ENCODE results near the gene TK1.

The TK1 gene

GRCh38 chr17:78130090-78130436 is 56.8 kb downstream of the TK1 start:
- TF ChIP-seq CTCF (IDR thresholded peaks at IDR 0.05; ENCODE audit: low read depth, low read length), result no peak
- H3K4me1 ChIP-seq, result peaks cover 18% of the 10 kb centered on the region
- DNase-seq, result no peak
- 0 out of 2 replicates have a peak, but pooled peaks cover 4% of the 10 kb centered on the region for H3K27me3 ChIP-seq
- H3K4me3 ChIP-seq (ENCODE audit: low read depth, low read length), result no peak overlapping the region
- no peaks in the 10 kb centered on the region for H3K9me3 ChIP-seq
- H3K36me3 ChIP-seq, result no peaks in the 10 kb centered on the region; the same call in 1 of the 2 replicates

- Histone ChIP-seq H3K36me3 (no peaks in the 10 kb centered on the region; the same call in 1 of the 2 replicates), H3K9me3 (no peaks in the 10 kb centered on the region), H3K4me1 (peaks cover 23% of the 10 kb centered on the region), H3K27me3 (0 out of 2 replicates have a peak, but pooled peaks cover 4% of the 10 kb centered on the region), H3K4me3 (ENCODE audit: low read depth, low read length) (peak overlapping the region; percentile 69)
- DNase-seq, result no peak
- TF ChIP-seq CTCF (IDR thresholded peaks at IDR 0.05; ENCODE audit: low read depth, low read length), result no peak
Measured at GRCh38 chr17:78129351-78130089, 57.3 kb downstream of the TK1 start.

GRCh38 chr17:78128551-78129350 is 58.1 kb downstream of the TK1 start, which contains the start of gene TMC6:
Gene TMC6, minus strand, starts transcription at chr17:78128755. Its CDS starts 1,923 bp downstream, at chr17:78126832.
- Histone ChIP-seq H3K36me3 (no peaks in the 10 kb centered on the region; the same call in 1 of the 2 replicates), H3K4me3 (ENCODE audit: low read depth, low read length) (peak within 1 kb of the TSS; percentile 69), H3K27me3 (0 out of 2 replicates have a peak, but pooled peaks cover 4% of the 10 kb centered on the region), H3K4me1 (peaks cover 24% of the 10 kb centered on the region), H3K9me3 (no peaks in the 10 kb centered on the region)
- peak; percentile 51 for DNase-seq
- no peak for TF ChIP-seq CTCF (IDR thresholded peaks at IDR 0.05; ENCODE audit: low read depth, low read length)

- Histone ChIP-seq H3K9me3 (no peaks in the 10 kb centered on the region), H3K36me3 (no peaks in the 10 kb centered on the region; the same call in 1 of the 2 replicates), H3K27me3 (0 out of 2 replicates have a peak, but pooled peaks cover 4% of the 10 kb centered on the region), H3K4me3 (ENCODE audit: low read depth, low read length) (peak overlapping the region; percentile 69), H3K4me1 (peaks cover 24% of the 10 kb centered on the region)
- no peak for DNase-seq
- no peak for TF ChIP-seq CTCF (IDR thresholded peaks at IDR 0.05; ENCODE audit: low read depth, low read length)
Measured at GRCh38 chr17:78127888-78128550, 58.8 kb downstream of the TK1 start.

- DNase-seq, result no peak
- H3K4me1 ChIP-seq, result peaks cover 24% of the 10 kb centered on the region
- H3K36me3 ChIP-seq, result no peaks in the 10 kb centered on the region; the same call in 1 of the 2 replicates
Measured at GRCh38 chr17:78127239-78127887, 59.5 kb downstream of the TK1 start.

More at GRCh38 chr17:78127239-78127887, 59.5 kb downstream of the TK1 start:
- Histone ChIP-seq H3K27me3 (0 out of 2 replicates have a peak, but pooled peaks cover 4% of the 10 kb centered on the region), H3K9me3 (no peaks in the 10 kb centered on the region), H3K4me3 (ENCODE audit: low read depth, low read length) (peak overlapping the region; percentile 69)
- TF ChIP-seq CTCF (IDR thresholded peaks at IDR 0.05; ENCODE audit: low read depth, low read length), result no peak

Data from BE2C (cell line).